Endometrial microvascular endothelial cells (primary cell): ENCODE results near the gene SIGLEC12. TPM values are rescaled to one million over a fixed set of nuclear protein-coding genes. Genes with fewer than 3 reads are reported as not detected.
"Not testable (repeated sequence)": the region's sequence is repeated elsewhere in the genome, so short reads cannot be mapped to it uniquely, and the experiment has no call there.

ENCODE experiments used
- in situ Hi-C: cut with HindIII; loops from 2 replicates; pipeline ENCODE4 v1.10.0; 2017; ENCODE audit warnings: low sequenced_read_pairs, low pct_unique_long_range_greater_than_20kb; ENCODE audit errors: inconsistent ontology term
- total RNA-seq: library from RNA; depleted of rRNA; stranded (reverse); fragments of >200 nt; gene quantifications from one replicate; pipeline ENCODE4 v1.2.3, GENCODE V29; 2015; ENCODE audit errors: inconsistent ontology term

The SIGLEC12 gene
- total RNA-seq, 1 donor from 2014 or later: not detected

GRCh38 chr19:51529301-51529700 is 27.7 kb upstream of the SIGLEC12 start:
- in situ Hi-C loops: no loop called here

GRCh38 chr19:51525651-51526050 is 24.1 kb upstream of the SIGLEC12 start:
- in situ Hi-C loops: no loop called here

- in situ Hi-C loops: no loop called here
Measured at GRCh38 chr19:51524666-51525264, 23.2 kb upstream of the SIGLEC12 start.

GRCh38 chr19:51521781-51522180 is 20.2 kb upstream of the SIGLEC12 start:
- in situ Hi-C loops: no loop called here

GRCh38 chr19:51521357-51521756 is 19.8 kb upstream of the SIGLEC12 start:
- in situ Hi-C loops: no loop called here

- in situ Hi-C loops: no loop called here
Measured at GRCh38 chr19:51520728-51521127, 19.1 kb upstream of the SIGLEC12 start.

- in situ Hi-C loops: no loop called here
Measured at GRCh38 chr19:51514866-51515481, 13.4 kb upstream of the SIGLEC12 start.

- in situ Hi-C loops: no loop called here
Measured at GRCh38 chr19:51513968-51514367, 12.4 kb upstream of the SIGLEC12 start.

- in situ Hi-C loops: no loop called here
Measured at GRCh38 chr19:51511353-51511752, 9.8 kb upstream of the SIGLEC12 start.

- in situ Hi-C loops: no loop called here
Measured at GRCh38 chr19:51509823-51510660, 8.4 kb upstream of the SIGLEC12 start.

GRCh38 chr19:51508059-51508733 is 6.6 kb upstream of the SIGLEC12 start:
- in situ Hi-C loops: no loop called here

- in situ Hi-C loops: no loop called here
Measured at GRCh38 chr19:51507640-51508058, 6.0 kb upstream of the SIGLEC12 start.

- in situ Hi-C loops: no loop called here
Measured at GRCh38 chr19:51507192-51507591, 5.6 kb upstream of the SIGLEC12 start.

GRCh38 chr19:51505904-51506303 is 4.3 kb upstream of the SIGLEC12 start:
- in situ Hi-C loops: no loop called here

GRCh38 chr19:51503896-51504295 is 2.3 kb upstream of the SIGLEC12 start:
- in situ Hi-C loops: no loop called here

- in situ Hi-C loops: no loop called here
Measured at GRCh38 chr19:51503286-51503817, 1.8 kb upstream of the SIGLEC12 start.

GRCh38 chr19:51500931-51501330 is 669 bp downstream of the SIGLEC12 start:
- in situ Hi-C loops: not testable (repeated sequence)

GRCh38 chr19:51497666-51498065 is 3.9 kb downstream of the SIGLEC12 start:
- in situ Hi-C loops: no loop called here

- in situ Hi-C loops: no loop called here
Measured at GRCh38 chr19:51493776-51494175, 7.8 kb downstream of the SIGLEC12 start.
